ENCODE measurements around the gene NTRK1. TPM values are rescaled to one million over a fixed set of nuclear protein-coding genes. Genes with fewer than 3 reads are reported as not detected.

NTRK1 gene
- total and polyA plus RNA-seq, 4 donors = 0.13 to 0.17 (median 0.14) TPM

DNA sequence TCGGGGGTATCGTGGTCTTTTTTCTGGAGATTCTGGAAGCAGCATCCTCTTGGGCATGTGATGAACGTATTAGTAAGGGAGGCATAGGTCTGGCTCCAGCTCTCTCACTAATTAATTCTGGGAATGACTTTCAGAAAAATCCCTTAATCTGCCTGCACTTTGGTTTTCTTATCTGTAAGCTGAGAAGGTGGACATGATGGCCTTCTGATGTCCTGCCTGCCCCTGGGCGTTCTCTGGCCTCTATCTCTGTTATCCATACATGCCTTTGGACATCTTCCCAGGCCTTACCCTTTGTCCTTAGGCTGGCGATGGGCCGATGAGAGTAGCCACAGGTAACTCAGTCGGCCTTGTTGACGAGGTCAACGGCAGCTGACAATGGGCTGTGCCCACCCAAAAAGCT lies 8.8 kb downstream of the NTRK1 start:
- WGBS = 70% methylated on average over 9 of the region's 9 CpGs
- no peak for DNase-seq (ENCODE audit: low spot score)

DNA sequence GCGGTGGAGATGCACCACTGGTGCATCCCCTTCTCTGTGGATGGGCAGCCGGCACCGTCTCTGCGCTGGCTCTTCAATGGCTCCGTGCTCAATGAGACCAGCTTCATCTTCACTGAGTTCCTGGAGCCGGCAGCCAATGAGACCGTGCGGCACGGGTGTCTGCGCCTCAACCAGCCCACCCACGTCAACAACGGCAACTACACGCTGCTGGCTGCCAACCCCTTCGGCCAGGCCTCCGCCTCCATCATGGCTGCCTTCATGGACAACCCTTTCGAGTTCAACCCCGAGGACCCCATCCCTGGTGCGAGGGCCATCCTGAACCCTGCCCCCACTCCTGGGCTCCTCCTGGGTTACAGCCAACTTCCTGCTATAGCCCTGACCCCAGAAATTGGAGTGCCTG lies 13.0 kb downstream of the NTRK1 start:
- WGBS = 93% methylated on average over 18 of the region's 18 CpGs
- no peaks in the 10 kb centered on the region for H3K36me3 ChIP-seq (ENCODE audit: control insufficient read depth in 4 of 4, insufficient read depth in 3 of 4, low read depth in 1 of 4, low read length in 3 of 4)
- no peak for DNase-seq (ENCODE audit: low spot score)
- H3K9me3 ChIP-seq (ENCODE audit: control insufficient read depth in 4 of 4, low read length in 3 of 4) = no peaks in the 10 kb centered on the region
- H3K27me3 ChIP-seq (ENCODE audit: control insufficient read depth in 4 of 4, insufficient read depth in 4 of 4, low read length in 3 of 4) = no peaks in the 10 kb centered on the region
- H3K4me3 ChIP-seq (ENCODE audit: low read depth in 1 of 3, low read length in 3 of 3) = no peak overlapping the region
- no peak overlapping the region for H3K27ac ChIP-seq (ENCODE audit: low read depth in 1 of 2, low read length in 2 of 2)
- TF ChIP-seq, protein P1, sequence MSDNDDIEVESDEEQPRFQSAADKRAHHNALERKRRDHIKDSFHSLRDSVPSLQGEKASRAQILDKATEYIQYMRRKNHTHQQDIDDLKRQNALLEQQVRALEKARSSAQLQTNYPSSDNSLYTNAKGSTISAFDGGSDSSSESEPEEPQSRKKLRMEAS (IDR thresholded peaks at IDR 0.05) = no peak
- TF ChIP-seq, protein P2, sequence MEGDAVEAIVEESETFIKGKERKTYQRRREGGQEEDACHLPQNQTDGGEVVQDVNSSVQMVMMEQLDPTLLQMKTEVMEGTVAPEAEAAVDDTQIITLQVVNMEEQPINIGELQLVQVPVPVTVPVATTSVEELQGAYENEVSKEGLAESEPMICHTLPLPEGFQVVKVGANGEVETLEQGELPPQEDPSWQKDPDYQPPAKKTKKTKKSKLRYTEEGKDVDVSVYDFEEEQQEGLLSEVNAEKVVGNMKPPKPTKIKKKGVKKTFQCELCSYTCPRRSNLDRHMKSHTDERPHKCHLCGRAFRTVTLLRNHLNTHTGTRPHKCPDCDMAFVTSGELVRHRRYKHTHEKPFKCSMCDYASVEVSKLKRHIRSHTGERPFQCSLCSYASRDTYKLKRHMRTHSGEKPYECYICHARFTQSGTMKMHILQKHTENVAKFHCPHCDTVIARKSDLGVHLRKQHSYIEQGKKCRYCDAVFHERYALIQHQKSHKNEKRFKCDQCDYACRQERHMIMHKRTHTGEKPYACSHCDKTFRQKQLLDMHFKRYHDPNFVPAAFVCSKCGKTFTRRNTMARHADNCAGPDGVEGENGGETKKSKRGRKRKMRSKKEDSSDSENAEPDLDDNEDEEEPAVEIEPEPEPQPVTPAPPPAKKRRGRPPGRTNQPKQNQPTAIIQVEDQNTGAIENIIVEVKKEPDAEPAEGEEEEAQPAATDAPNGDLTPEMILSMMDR (IDR thresholded peaks at IDR 0.05; ENCODE audit: low read depth, low read length, missing input control) = no peak
- no peak for TF ChIP-seq EGR1 (IDR thresholded peaks at IDR 0.05; ENCODE audit: low read depth in 2 of 2)
- H3K4me1 ChIP-seq (ENCODE audit: control insufficient read depth in 4 of 4, insufficient read depth in 4 of 4, low read length in 3 of 4) = no peaks in the 10 kb centered on the region
- H3K9ac ChIP-seq (ENCODE audit: low read depth in 1 of 2, low read length in 2 of 2) = no peak overlapping the region

More for the DNA sequence above, 8.8 kb downstream of the NTRK1 start:
- Histone ChIP-seq H3K9me3 (ENCODE audit: control insufficient read depth in 4 of 4, low read length in 3 of 4) (no peaks in the 10 kb centered on the region), H3K27me3 (ENCODE audit: control insufficient read depth in 4 of 4, insufficient read depth in 4 of 4, low read length in 3 of 4) (no peaks in the 10 kb centered on the region), H3K36me3 (ENCODE audit: control insufficient read depth in 4 of 4, insufficient read depth in 3 of 4, low read depth in 1 of 4, low read length in 3 of 4) (no peaks in the 10 kb centered on the region), H3K4me1 (ENCODE audit: control insufficient read depth in 4 of 4, insufficient read depth in 4 of 4, low read length in 3 of 4) (no peaks in the 10 kb centered on the region), H3K9ac (ENCODE audit: low read depth in 1 of 2, low read length in 2 of 2) (no peak overlapping the region), H3K4me3 (ENCODE audit: low read depth in 1 of 3, low read length in 3 of 3) (no peak overlapping the region), H3K27ac (ENCODE audit: low read depth in 1 of 2, low read length in 2 of 2) (no peak overlapping the region)
- TF ChIP-seq RXRA (IDR thresholded peaks at IDR 0.05) (no peak), EGR1 (IDR thresholded peaks at IDR 0.05; ENCODE audit: low read depth in 2 of 2) (no peak), HNF4G (IDR thresholded peaks at IDR 0.05) (no peak), GABPA (IDR thresholded peaks at IDR 0.05 in 1 of 2, conservative IDR thresholded peaks at IDR 0.05 in 1 of 2) (no peak), RAD21 (IDR thresholded peaks at IDR 0.05) (no peak), SP1 (IDR thresholded peaks at IDR 0.05) (no peak), FOXA2 (IDR thresholded peaks at IDR 0.05) (no peak), TAF1 (conservative IDR thresholded peaks at IDR 0.05) (no peak), JUND (IDR thresholded peaks at IDR 0.05) (no peak), NR2F2 (IDR thresholded peaks at IDR 0.05) (no peak), YY1 (IDR thresholded peaks at IDR 0.05) (no peak), HNF4A (conservative IDR thresholded peaks at IDR 0.05) (no peak), FOXA1 (IDR thresholded peaks at IDR 0.05) (no peak)
- TF ChIP-seq, protein P3, sequence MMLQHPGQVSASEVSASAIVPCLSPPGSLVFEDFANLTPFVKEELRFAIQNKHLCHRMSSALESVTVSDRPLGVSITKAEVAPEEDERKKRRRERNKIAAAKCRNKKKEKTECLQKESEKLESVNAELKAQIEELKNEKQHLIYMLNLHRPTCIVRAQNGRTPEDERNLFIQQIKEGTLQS (IDR thresholded peaks at IDR 0.05) = no peak
- TF ChIP-seq, protein P2 (IDR thresholded peaks at IDR 0.05; ENCODE audit: low read depth, low read length, missing input control) = no peak
- TF ChIP-seq, protein P4, sequence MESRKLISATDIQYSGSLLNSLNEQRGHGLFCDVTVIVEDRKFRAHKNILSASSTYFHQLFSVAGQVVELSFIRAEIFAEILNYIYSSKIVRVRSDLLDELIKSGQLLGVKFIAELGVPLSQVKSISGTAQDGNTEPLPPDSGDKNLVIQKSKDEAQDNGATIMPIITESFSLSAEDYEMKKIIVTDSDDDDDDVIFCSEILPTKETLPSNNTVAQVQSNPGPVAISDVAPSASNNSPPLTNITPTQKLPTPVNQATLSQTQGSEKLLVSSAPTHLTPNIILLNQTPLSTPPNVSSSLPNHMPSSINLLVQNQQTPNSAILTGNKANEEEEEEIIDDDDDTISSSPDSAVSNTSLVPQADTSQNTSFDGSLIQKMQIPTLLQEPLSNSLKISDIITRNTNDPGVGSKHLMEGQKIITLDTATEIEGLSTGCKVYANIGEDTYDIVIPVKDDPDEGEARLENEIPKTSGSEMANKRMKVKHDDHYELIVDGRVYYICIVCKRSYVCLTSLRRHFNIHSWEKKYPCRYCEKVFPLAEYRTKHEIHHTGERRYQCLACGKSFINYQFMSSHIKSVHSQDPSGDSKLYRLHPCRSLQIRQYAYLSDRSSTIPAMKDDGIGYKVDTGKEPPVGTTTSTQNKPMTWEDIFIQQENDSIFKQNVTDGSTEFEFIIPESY (IDR thresholded peaks at IDR 0.05) = no peak
- TF ChIP-seq, protein P1 (IDR thresholded peaks at IDR 0.05) = no peak
- TF ChIP-seq, protein P5, sequence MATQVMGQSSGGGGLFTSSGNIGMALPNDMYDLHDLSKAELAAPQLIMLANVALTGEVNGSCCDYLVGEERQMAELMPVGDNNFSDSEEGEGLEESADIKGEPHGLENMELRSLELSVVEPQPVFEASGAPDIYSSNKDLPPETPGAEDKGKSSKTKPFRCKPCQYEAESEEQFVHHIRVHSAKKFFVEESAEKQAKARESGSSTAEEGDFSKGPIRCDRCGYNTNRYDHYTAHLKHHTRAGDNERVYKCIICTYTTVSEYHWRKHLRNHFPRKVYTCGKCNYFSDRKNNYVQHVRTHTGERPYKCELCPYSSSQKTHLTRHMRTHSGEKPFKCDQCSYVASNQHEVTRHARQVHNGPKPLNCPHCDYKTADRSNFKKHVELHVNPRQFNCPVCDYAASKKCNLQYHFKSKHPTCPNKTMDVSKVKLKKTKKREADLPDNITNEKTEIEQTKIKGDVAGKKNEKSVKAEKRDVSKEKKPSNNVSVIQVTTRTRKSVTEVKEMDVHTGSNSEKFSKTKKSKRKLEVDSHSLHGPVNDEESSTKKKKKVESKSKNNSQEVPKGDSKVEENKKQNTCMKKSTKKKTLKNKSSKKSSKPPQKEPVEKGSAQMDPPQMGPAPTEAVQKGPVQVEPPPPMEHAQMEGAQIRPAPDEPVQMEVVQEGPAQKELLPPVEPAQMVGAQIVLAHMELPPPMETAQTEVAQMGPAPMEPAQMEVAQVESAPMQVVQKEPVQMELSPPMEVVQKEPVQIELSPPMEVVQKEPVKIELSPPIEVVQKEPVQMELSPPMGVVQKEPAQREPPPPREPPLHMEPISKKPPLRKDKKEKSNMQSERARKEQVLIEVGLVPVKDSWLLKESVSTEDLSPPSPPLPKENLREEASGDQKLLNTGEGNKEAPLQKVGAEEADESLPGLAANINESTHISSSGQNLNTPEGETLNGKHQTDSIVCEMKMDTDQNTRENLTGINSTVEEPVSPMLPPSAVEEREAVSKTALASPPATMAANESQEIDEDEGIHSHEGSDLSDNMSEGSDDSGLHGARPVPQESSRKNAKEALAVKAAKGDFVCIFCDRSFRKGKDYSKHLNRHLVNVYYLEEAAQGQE (IDR thresholded peaks at IDR 0.05) = no peak

All from liver (tissue), 9 donors.